Neural progenitor cell (in vitro differentiated cells): Measurements from ENCODE around the gene RNF181. TPM values are rescaled to one million over a fixed set of nuclear protein-coding genes. Genes with fewer than 3 reads are reported as not detected.

Experiments
- DNase-seq: peaks from one replicate; pipeline ENCODE4 v3.0.0-alpha.2; 2016; ENCODE audit warnings: low spot score
- H2AFZ ChIP-seq: fragments of 200-600 bp; sonication (generic); replicated peaks from 2 replicates; pipeline ENCODE4 v1.6.1; 2016; ENCODE audit warnings: antibody characterized with exemption
- H3F3A ChIP-seq: fragments of 200-600 bp; sonication (generic); 2 replicates; pipeline ENCODE4 v1.6.1; 2016; ENCODE audit warnings: antibody characterized with exemption, low read depth
- H3K27ac ChIP-seq: fragments of 200-600 bp; sonication (generic); 2 replicates; pipeline ENCODE4 v1.5.1; 2016; ENCODE audit warnings: mild to moderate bottlenecking
- H3K27me3 ChIP-seq: fragments of 200-600 bp; sonication (generic); 2 replicates; pipeline ENCODE4 v1.6.1; 2016; ENCODE audit warnings: mild to moderate bottlenecking, moderate library complexity
- H3K36me3 ChIP-seq: fragments of 200-600 bp; sonication (generic); 2 replicates; pipeline ENCODE4 v1.5.1; 2016
- H3K4me1 ChIP-seq: fragments of 200-600 bp; sonication (generic); 2 replicates; pipeline ENCODE4 v1.6.1; 2016; ENCODE audit warnings: mixed run types
- H3K4me2 ChIP-seq: fragments of 200-600 bp; sonication (generic); 2 replicates; pipeline ENCODE4 v1.6.1; 2016
- H3K4me3 ChIP-seq: fragments of 200-600 bp; sonication (generic); 2 replicates; pipeline ENCODE4 v1.5.1; 2016
- H3K79me2 ChIP-seq: fragments of 200-600 bp; sonication (generic); 2 replicates; pipeline ENCODE4 v1.6.1; 2016; ENCODE audit warnings: low read depth
- H3K9ac ChIP-seq: fragments of 200-600 bp; sonication (generic); 2 replicates; pipeline ENCODE4 v1.6.1; 2016
- H3K9me3 ChIP-seq: fragments of 200-600 bp; sonication (generic); 2 replicates; pipeline ENCODE4 v1.5.1; 2016; ENCODE audit warnings: low read depth
- H4K20me1 ChIP-seq: fragments of 200-600 bp; sonication (generic); 2 replicates; pipeline ENCODE4 v1.6.1; 2016; ENCODE audit warnings: low read depth
- H3K27ac Mint-ChIP-seq: 3 replicates; pipeline ENCODE4 v1.8.0; 2021; ENCODE audit warnings: mixed read lengths
- H3K27me3 Mint-ChIP-seq: 2 replicates; pipeline ENCODE4 v1.8.0; 2022; ENCODE audit warnings: low read depth, mild to moderate bottlenecking, inconsistent platforms, moderate library complexity, mixed read lengths; ENCODE audit not compliant: insufficient read depth
- H3K36me3 Mint-ChIP-seq: 3 replicates; pipeline ENCODE4 v1.8.0; 2021; ENCODE audit warnings: mixed read lengths
- H3K4me1 Mint-ChIP-seq: 3 replicates; pipeline ENCODE4 v1.8.0; 2021; ENCODE audit warnings: mixed read lengths
- H3K4me3 Mint-ChIP-seq: 3 replicates; pipeline ENCODE4 v1.8.0; 2021; ENCODE audit warnings: mild to moderate bottlenecking, moderate library complexity, mixed read lengths
- H3K9me3 Mint-ChIP-seq: 3 replicates; pipeline ENCODE4 v1.8.0; 2020; ENCODE audit warnings: mixed read lengths
- EZH2 ChIP-seq: fragments of 200-600 bp; sonication (generic); IDR thresholded peaks from 2 replicates; pipeline ENCODE4 v1.6.1; 2017; ENCODE audit warnings: antibody characterized with exemption, mild to moderate bottlenecking, moderate library complexity
- EZH2phosphoT487 ChIP-seq: fragments of 200-600 bp; sonication (generic); IDR thresholded peaks from 2 replicates; pipeline ENCODE4 v1.6.1; 2017; ENCODE audit warnings: antibody characterized with exemption
- total RNA-seq: library from RNA; depleted of rRNA; stranded (reverse); fragments of >200 nt; gene quantifications from 2 replicates; pipeline ENCODE4 v1.2.3, GENCODE V29; 2015; ENCODE audit warnings: low replicate concordance
- TF ChIP-seq, protein P1 (sequence below): fragments of 200-600 bp; sonication (generic); IDR thresholded peaks from 2 replicates; pipeline ENCODE4 v1.5.1; 2017; ENCODE audit warnings: antibody characterized with exemption, mild to moderate bottlenecking

RNF181 gene
- total RNA-seq, 1 donor from 2014 or later = 81.3 TPM

DNA sequence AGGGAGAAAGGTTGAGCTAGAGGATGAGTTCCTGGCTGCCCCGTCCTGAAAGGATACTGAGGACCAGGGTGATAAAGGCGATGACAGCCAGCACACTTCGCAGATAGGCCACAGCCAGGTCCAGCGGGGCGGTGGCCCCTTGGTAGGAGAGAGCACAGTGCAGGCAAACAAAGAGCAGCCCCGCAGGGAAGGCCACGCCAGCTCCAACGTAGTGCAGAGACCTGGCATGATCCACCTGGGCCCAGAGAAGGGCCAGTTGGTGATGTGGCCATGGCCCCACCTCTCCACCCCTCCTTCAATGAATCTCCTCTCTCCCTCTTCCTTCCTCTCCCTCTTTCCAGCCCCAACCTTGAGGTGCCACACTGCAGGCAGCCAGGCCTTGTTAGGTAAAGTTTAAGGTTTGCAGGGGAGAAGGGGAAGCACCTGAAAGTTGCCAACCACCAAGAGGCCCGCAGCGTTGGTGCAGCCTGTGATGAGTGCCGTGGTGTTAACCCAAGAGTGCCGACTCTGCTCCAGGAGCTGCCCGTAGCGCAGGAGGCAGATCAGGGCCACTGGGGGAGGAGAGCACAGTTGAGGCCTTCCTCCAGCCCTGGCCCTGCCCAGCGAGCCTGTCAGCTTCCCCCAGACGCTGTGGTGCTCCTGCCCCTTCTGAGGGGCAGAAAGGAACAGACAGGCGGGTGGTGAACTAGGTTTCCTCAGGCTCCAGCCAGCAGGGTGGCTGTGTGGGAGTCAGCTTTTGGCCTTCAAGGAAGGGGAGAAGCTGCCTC lies 4.1 kb downstream of the RNF181 start:
- Histone ChIP-seq H2AFZ (no peak overlapping the region), H3K27ac (no peak overlapping the region), H3K4me3 (no peak overlapping the region), H3K79me2 (peaks cover 40% of the 10 kb centered on the region), H3K9me3 (no peaks in the 10 kb centered on the region), H4K20me1 (peaks cover 18% of the 10 kb centered on the region), H3K27me3 (no peaks in the 10 kb centered on the region), H3K36me3 (no peaks in the 10 kb centered on the region), H3K4me1 (peaks cover 9% of the 10 kb centered on the region), H3K4me2 (no peak overlapping the region), H3F3A (peaks cover 14% of the 10 kb centered on the region), H3K9ac (no peak overlapping the region)
- Mint-ChIP-seq H3K36me3 (peaks cover 2% of the 10 kb centered on the region), H3K27me3 (peaks cover 9% of the 10 kb centered on the region), H3K4me3 (peak overlapping the region; percentile 30), H3K9me3 (no peaks in the 10 kb centered on the region), H3K27ac (no peak overlapping the region), H3K4me1 (peaks cover 33% of the 10 kb centered on the region)
- TF ChIP-seq EZH2phosphoT487 = no peak
- no peak for TF ChIP-seq EZH2
- TF ChIP-seq, protein P1, sequence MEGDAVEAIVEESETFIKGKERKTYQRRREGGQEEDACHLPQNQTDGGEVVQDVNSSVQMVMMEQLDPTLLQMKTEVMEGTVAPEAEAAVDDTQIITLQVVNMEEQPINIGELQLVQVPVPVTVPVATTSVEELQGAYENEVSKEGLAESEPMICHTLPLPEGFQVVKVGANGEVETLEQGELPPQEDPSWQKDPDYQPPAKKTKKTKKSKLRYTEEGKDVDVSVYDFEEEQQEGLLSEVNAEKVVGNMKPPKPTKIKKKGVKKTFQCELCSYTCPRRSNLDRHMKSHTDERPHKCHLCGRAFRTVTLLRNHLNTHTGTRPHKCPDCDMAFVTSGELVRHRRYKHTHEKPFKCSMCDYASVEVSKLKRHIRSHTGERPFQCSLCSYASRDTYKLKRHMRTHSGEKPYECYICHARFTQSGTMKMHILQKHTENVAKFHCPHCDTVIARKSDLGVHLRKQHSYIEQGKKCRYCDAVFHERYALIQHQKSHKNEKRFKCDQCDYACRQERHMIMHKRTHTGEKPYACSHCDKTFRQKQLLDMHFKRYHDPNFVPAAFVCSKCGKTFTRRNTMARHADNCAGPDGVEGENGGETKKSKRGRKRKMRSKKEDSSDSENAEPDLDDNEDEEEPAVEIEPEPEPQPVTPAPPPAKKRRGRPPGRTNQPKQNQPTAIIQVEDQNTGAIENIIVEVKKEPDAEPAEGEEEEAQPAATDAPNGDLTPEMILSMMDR = no peak
- no peak for DNase-seq

DNA sequence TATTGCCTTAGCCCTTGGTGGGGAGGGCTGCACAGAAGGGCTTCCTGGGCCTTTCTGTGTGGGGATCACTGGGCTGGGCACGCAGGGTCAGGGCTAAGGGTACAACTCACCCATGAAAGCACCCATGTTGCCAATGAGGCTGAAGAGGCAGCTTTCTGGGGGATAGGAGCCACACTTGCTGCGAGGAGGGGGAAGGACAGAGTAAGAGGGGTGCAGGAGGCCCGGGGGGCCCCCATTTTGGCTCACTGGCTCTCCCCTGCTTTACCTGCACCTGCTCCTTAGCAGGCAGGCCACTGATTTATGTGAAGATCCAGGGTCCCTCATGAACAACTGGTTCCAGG lies 4.7 kb downstream of the RNF181 start:
- peaks cover 21% of the 10 kb centered on the region for H4K20me1 ChIP-seq
- peaks cover 9% of the 10 kb centered on the region for H3K4me1 ChIP-seq
- TF ChIP-seq, protein P1 = no peak
- no peak for TF ChIP-seq EZH2phosphoT487
- no peak for TF ChIP-seq EZH2
- no peak overlapping the region for H3K4me2 ChIP-seq
- H3F3A ChIP-seq = peaks cover 19% of the 10 kb centered on the region
- peaks cover 36% of the 10 kb centered on the region for H3K79me2 ChIP-seq
- H3K9ac ChIP-seq = no peak overlapping the region
- no peak overlapping the region for H3K4me3 ChIP-seq
- no peak overlapping the region for H3K27ac ChIP-seq
- no peaks in the 10 kb centered on the region for H3K9me3 Mint-ChIP-seq
- no peak overlapping the region for H3K4me3 Mint-ChIP-seq
- no peak for DNase-seq
- peaks cover 2% of the 10 kb centered on the region for H3K36me3 Mint-ChIP-seq
- H3K27me3 Mint-ChIP-seq = peaks cover 9% of the 10 kb centered on the region
- H3K27ac Mint-ChIP-seq = no peak overlapping the region
- peaks cover 34% of the 10 kb centered on the region for H3K4me1 Mint-ChIP-seq
- no peaks in the 10 kb centered on the region for H3K36me3 ChIP-seq
- no peaks in the 10 kb centered on the region for H3K9me3 ChIP-seq
- H2AFZ ChIP-seq = no peak overlapping the region
- no peaks in the 10 kb centered on the region for H3K27me3 ChIP-seq

DNA sequence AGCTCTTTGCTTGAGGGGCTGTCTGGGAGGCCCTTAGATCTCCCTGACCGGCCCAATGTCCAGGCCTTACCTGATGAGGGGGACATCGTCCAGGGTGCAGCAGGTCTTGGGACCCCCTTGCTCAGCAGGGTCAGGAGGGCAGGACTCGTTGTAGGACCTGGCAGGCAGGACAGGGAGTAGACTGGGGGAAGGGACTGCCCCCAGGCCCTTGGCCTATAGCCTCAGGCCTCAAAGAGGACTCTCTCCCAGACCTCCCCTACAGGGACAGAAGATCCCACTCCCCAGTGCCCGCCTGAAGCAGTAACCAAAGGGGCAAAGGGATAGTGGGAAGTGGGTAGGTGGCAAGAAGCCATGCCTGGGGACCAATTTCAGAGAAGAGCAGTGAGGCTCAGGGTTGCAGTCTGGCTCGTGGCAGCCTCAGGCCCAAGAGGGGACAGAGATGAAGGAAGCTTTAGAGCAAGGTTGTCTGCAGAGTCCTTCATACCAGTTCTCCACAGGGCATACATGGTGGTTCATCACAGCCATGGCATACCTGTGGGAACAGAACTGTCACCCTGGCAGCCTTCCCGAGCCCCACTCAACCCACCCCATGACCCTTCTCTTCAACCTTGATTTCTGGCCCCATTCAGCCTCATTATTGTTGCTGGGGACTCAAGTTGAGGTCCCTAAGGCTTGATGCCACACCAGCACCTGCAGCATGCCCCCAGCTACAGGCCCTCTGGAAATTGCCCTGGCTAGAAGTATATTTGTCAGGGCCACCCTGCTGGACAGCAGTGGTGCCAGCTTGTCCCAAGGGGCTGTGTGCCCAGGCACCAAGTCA lies 5.6 kb downstream of the RNF181 start:
- TF ChIP-seq EZH2 (no peak), EZH2phosphoT487 (no peak)
- TF ChIP-seq, protein P1 = no peak
- H3K36me3 ChIP-seq = no peaks in the 10 kb centered on the region
- peak overlapping the region; percentile 89 for H3K4me3 ChIP-seq
- no peaks in the 10 kb centered on the region for H3K9me3 ChIP-seq
- peaks cover 21% of the 10 kb centered on the region for H3F3A ChIP-seq
- no peak overlapping the region for H2AFZ ChIP-seq
- Mint-ChIP-seq H3K27ac (no peak overlapping the region), H3K36me3 (peaks cover 7% of the 10 kb centered on the region), H3K4me1 (peaks cover 34% of the 10 kb centered on the region), H3K27me3 (peaks cover 9% of the 10 kb centered on the region), H3K4me3 (peak overlapping the region; percentile 89), H3K9me3 (no peaks in the 10 kb centered on the region)
- peaks cover 31% of the 10 kb centered on the region for H3K79me2 ChIP-seq
- H3K9ac ChIP-seq = no peak overlapping the region
- H3K27me3 ChIP-seq = no peaks in the 10 kb centered on the region
- H3K4me2 ChIP-seq = peak overlapping the region; percentile 99
- H3K4me1 ChIP-seq = peaks cover 9% of the 10 kb centered on the region
- no peak for DNase-seq
- H4K20me1 ChIP-seq = peaks cover 22% of the 10 kb centered on the region
- no peak overlapping the region for H3K27ac ChIP-seq
